Prostate gland (tissue), 2 donors: ENCODE measurements around the gene COMMD1.

Experiments used
- POLR2A ChIP-seq: fragments of 450-650 bp; IDR thresholded peaks from one replicate; pipeline ENCODE4 v1.6.1; 2016; ENCODE audit warnings: antibody characterized with exemption, mild to moderate bottlenecking
- TF ChIP-seq, protein P1 (sequence below), 4 experiments: fragments of 200-600 bp in 2 of 4; fragments of 450-650 bp in 2 of 4; sonication (generic) in 2 of 4; IDR thresholded peaks; 1 replicate in 3 of 4; 2 replicates in 1 of 4; pipeline ENCODE4 v1.5.1; 2016 to 2019; ENCODE audit warnings: antibody characterized with exemption in 4 of 4, mild to moderate bottlenecking in 2 of 4, moderate library complexity in 2 of 4

DNA sequence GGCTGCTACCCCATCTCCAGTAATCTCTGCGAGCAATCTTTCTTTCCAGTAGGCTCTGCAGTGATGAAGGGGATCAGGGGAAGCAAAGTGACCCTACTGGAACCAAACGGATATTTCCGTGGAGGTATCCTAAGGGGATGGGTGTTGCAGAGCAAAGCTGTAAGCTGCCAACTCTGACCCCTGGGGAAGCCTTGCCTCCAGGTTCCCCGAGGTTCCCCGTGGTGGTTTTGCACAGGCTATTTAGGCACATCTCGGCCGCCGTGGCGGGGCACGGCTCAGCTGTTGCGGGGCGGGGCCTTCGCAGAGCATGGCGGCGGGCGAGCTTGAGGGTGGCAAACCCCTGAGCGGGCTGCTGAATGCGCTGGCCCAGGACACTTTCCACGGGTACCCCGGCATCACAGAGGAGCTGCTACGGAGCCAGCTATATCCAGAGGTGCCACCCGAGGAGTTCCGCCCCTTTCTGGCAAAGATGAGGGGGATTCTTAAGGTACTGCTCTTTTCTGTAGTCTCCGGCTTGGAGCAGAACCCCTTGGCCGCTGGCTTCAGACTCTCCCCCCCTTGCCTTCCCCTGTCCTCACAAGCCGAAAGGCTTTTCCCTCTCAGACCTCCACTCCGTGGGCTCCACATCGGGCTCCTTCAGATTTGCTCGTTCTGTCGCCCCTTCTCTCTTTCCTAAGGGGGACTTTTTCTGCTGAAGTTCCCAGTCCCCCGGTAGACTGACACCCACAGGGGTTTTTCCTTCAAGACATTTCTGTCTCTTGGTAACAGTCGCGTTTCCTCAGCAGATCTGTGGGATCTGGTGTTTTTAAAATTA is at the start of gene COMMD1:
- TF ChIP-seq POLR2A, result peak; percentile 35
- TF ChIP-seq, protein P1, sequence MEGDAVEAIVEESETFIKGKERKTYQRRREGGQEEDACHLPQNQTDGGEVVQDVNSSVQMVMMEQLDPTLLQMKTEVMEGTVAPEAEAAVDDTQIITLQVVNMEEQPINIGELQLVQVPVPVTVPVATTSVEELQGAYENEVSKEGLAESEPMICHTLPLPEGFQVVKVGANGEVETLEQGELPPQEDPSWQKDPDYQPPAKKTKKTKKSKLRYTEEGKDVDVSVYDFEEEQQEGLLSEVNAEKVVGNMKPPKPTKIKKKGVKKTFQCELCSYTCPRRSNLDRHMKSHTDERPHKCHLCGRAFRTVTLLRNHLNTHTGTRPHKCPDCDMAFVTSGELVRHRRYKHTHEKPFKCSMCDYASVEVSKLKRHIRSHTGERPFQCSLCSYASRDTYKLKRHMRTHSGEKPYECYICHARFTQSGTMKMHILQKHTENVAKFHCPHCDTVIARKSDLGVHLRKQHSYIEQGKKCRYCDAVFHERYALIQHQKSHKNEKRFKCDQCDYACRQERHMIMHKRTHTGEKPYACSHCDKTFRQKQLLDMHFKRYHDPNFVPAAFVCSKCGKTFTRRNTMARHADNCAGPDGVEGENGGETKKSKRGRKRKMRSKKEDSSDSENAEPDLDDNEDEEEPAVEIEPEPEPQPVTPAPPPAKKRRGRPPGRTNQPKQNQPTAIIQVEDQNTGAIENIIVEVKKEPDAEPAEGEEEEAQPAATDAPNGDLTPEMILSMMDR (IDR thresholded peaks at IDR 0.05), result no peak
